Memory B cell (primary cell): ENCODE results near the gene GLDN.

Experiments
- ATAC-seq: fragments of 150-1000 bp; cut with Tn5 transposase; 2 replicates; pipeline ENCODE4 v1.10.0; 2021; ENCODE audit warnings: low read depth, mild to moderate bottlenecking, moderate library complexity
- DNase-seq, 2 donors: peaks; one replicate each; pipeline ENCODE4 v3.0.0; 2022; ENCODE audit warnings: low spot score in 2 of 2
- H3K27ac Mint-ChIP-seq: one replicate; pipeline ENCODE4 v1.8.0; 2022; ENCODE audit warnings: mild to moderate bottlenecking, moderate library complexity, mixed read lengths
- H3K27me3 Mint-ChIP-seq: one replicate; pipeline ENCODE4 v1.8.0; 2022; ENCODE audit warnings: mixed read lengths
- H3K36me3 Mint-ChIP-seq: one replicate; pipeline ENCODE4 v1.8.0; 2022; ENCODE audit warnings: mild to moderate bottlenecking, mixed read lengths
- H3K4me1 Mint-ChIP-seq: one replicate; pipeline ENCODE4 v1.8.0; 2022; ENCODE audit warnings: mixed read lengths
- H3K4me3 Mint-ChIP-seq: one replicate; pipeline ENCODE4 v1.8.0; 2022; ENCODE audit warnings: mild to moderate bottlenecking, moderate library complexity, mixed read lengths
- H3K9me3 Mint-ChIP-seq: one replicate; pipeline ENCODE4 v1.8.0; 2022; ENCODE audit warnings: mixed read lengths

GLDN gene

GRCh38 chr15:51332206-51333147 is 9.0 kb upstream of the GLDN start:
- Mint-ChIP-seq H3K4me3 (no peak overlapping the region), H3K27me3 (peaks cover 5% of the 10 kb centered on the region), H3K9me3 (no peaks in the 10 kb centered on the region), H3K4me1 (peaks cover 12% of the 10 kb centered on the region), H3K27ac (no peak overlapping the region), H3K36me3 (no peaks in the 10 kb centered on the region)
- DNase-seq, result no peak
- ATAC-seq, result no peak

- H3K27ac Mint-ChIP-seq, result no peak overlapping the region
- no peaks in the 10 kb centered on the region for H3K36me3 Mint-ChIP-seq
- no peaks in the 10 kb centered on the region for H3K9me3 Mint-ChIP-seq
- peaks cover 12% of the 10 kb centered on the region for H3K4me1 Mint-ChIP-seq
- DNase-seq (no peak), ATAC-seq (no peak)
- no peak overlapping the region for H3K4me3 Mint-ChIP-seq
- peaks cover 5% of the 10 kb centered on the region for H3K27me3 Mint-ChIP-seq
Measured at GRCh38 chr15:51333571-51333970, 7.9 kb upstream of the GLDN start.

- Mint-ChIP-seq H3K27ac (peak overlapping the region; percentile 43), H3K4me3 (no peak overlapping the region)
- peak; percentile 31 for ATAC-seq
Measured at GRCh38 chr15:51334011-51334451, 7.4 kb upstream of the GLDN start.

GRCh38 chr15:51335087-51335486 is 6.4 kb upstream of the GLDN start:
- peak overlapping the region; percentile 78 for H3K27ac Mint-ChIP-seq
- peak overlapping the region; percentile 38 for H3K4me3 Mint-ChIP-seq
- DNase-seq (no peak), ATAC-seq (no peak)
- peaks cover 12% of the 10 kb centered on the region for H3K4me1 Mint-ChIP-seq
- no peaks in the 10 kb centered on the region for H3K36me3 Mint-ChIP-seq
- H3K9me3 Mint-ChIP-seq, result no peaks in the 10 kb centered on the region
- H3K27me3 Mint-ChIP-seq, result peaks cover under 1% of the 10 kb centered on the region

More at GRCh38 chr15:51334011-51334451, 7.4 kb upstream of the GLDN start:
- Mint-ChIP-seq H3K27me3 (peaks cover 5% of the 10 kb centered on the region), H3K9me3 (no peaks in the 10 kb centered on the region), H3K4me1 (peaks cover 12% of the 10 kb centered on the region), H3K36me3 (no peaks in the 10 kb centered on the region)
- DNase-seq, result no peak

- ATAC-seq (peak; percentile 94), DNase-seq (peak in 1 of 2 donors; percentile 27)
- peaks cover 12% of the 10 kb centered on the region for H3K4me1 Mint-ChIP-seq
- no peaks in the 10 kb centered on the region for H3K9me3 Mint-ChIP-seq
- H3K36me3 Mint-ChIP-seq, result no peaks in the 10 kb centered on the region
- H3K27ac Mint-ChIP-seq, result peak overlapping the region; percentile 78
- H3K4me3 Mint-ChIP-seq, result peak overlapping the region; percentile 38
- peaks cover 2% of the 10 kb centered on the region for H3K27me3 Mint-ChIP-seq
Measured at GRCh38 chr15:51335538-51336410, 5.7 kb upstream of the GLDN start.

- no peak for ATAC-seq
- no peaks in the 10 kb centered on the region for H3K9me3 Mint-ChIP-seq
- no peak within 1 kb of the TSS for H3K4me3 Mint-ChIP-seq
- H3K4me1 Mint-ChIP-seq, result peaks cover 12% of the 10 kb centered on the region
- H3K27ac Mint-ChIP-seq, result peak within 1 kb of the TSS; percentile 0
- no peaks in the 10 kb centered on the region for H3K36me3 Mint-ChIP-seq
- no peak for DNase-seq
- peaks cover 2% of the 10 kb centered on the region for H3K27me3 Mint-ChIP-seq
Measured at GRCh38 chr15:51338496-51338895, 3.0 kb upstream of the GLDN start, which contains the start of gene CYP19A1. Gene CYP19A1, minus strand, starts transcription at chr15:51338596. Its CDS starts 95,684 bp downstream, at chr15:51242912.

- DNase-seq, result no peak
- no peak for ATAC-seq
- Mint-ChIP-seq H3K27ac (no peak overlapping the region), H3K9me3 (no peaks in the 10 kb centered on the region), H3K4me1 (no peaks in the 10 kb centered on the region), H3K27me3 (peaks cover 2% of the 10 kb centered on the region), H3K36me3 (no peaks in the 10 kb centered on the region), H3K4me3 (peak overlapping the region; percentile 32)
Measured at GRCh38 chr15:51342227-51342999, 958 bp downstream of the GLDN start.

- no peaks in the 10 kb centered on the region for H3K36me3 Mint-ChIP-seq
- DNase-seq (no peak), ATAC-seq (no peak)
- H3K4me3 Mint-ChIP-seq, result no peak overlapping the region
- H3K9me3 Mint-ChIP-seq, result no peaks in the 10 kb centered on the region
- H3K27ac Mint-ChIP-seq, result no peak overlapping the region
- H3K27me3 Mint-ChIP-seq, result peaks cover 2% of the 10 kb centered on the region
- no peaks in the 10 kb centered on the region for H3K4me1 Mint-ChIP-seq
Measured at GRCh38 chr15:51343466-51343865, 2.0 kb downstream of the GLDN start.

- H3K4me3 Mint-ChIP-seq, result no peak overlapping the region
- peaks cover 3% of the 10 kb centered on the region for H3K4me1 Mint-ChIP-seq
- DNase-seq (no peak), ATAC-seq (no peak)
- peaks cover 4% of the 10 kb centered on the region for H3K27me3 Mint-ChIP-seq
- no peak overlapping the region for H3K27ac Mint-ChIP-seq
- no peaks in the 10 kb centered on the region for H3K36me3 Mint-ChIP-seq
- H3K9me3 Mint-ChIP-seq, result no peaks in the 10 kb centered on the region
Measured at GRCh38 chr15:51346136-51346535, 4.7 kb downstream of the GLDN start.

GRCh38 chr15:51348688-51349087 is 7.2 kb downstream of the GLDN start:
- DNase-seq, result no peak
- Mint-ChIP-seq H3K27me3 (peaks cover 5% of the 10 kb centered on the region), H3K4me3 (no peak overlapping the region), H3K4me1 (peaks cover 3% of the 10 kb centered on the region), H3K9me3 (no peaks in the 10 kb centered on the region), H3K27ac (no peak overlapping the region), H3K36me3 (no peaks in the 10 kb centered on the region)
- no peak for ATAC-seq

- H3K4me1 Mint-ChIP-seq, result peaks cover 3% of the 10 kb centered on the region
- ATAC-seq (no peak), DNase-seq (no peak)
- peaks cover 5% of the 10 kb centered on the region for H3K27me3 Mint-ChIP-seq
- no peak overlapping the region for H3K27ac Mint-ChIP-seq
- no peaks in the 10 kb centered on the region for H3K36me3 Mint-ChIP-seq
- no peak overlapping the region for H3K4me3 Mint-ChIP-seq
- H3K9me3 Mint-ChIP-seq, result no peaks in the 10 kb centered on the region
Measured at GRCh38 chr15:51349156-51349844, 7.8 kb downstream of the GLDN start.

- DNase-seq (no peak), ATAC-seq (no peak)
- Mint-ChIP-seq H3K36me3 (no peaks in the 10 kb centered on the region), H3K27me3 (peaks cover 10% of the 10 kb centered on the region), H3K4me1 (peaks cover 3% of the 10 kb centered on the region), H3K9me3 (no peaks in the 10 kb centered on the region), H3K4me3 (no peak overlapping the region), H3K27ac (no peak overlapping the region)
Measured at GRCh38 chr15:51350723-51351122, 9.3 kb downstream of the GLDN start.

- Mint-ChIP-seq H3K9me3 (no peaks in the 10 kb centered on the region), H3K4me3 (no peak overlapping the region), H3K27me3 (peaks cover 10% of the 10 kb centered on the region), H3K27ac (no peak overlapping the region), H3K4me1 (peaks cover 2% of the 10 kb centered on the region), H3K36me3 (no peaks in the 10 kb centered on the region)
- ATAC-seq (no peak), DNase-seq (no peak)
Measured at GRCh38 chr15:51353976-51354375, 12.5 kb downstream of the GLDN start.
